ENCODE data around the gene TOP2B. TPM values are rescaled to one million over a fixed set of nuclear protein-coding genes. Genes with fewer than 3 reads are reported as not detected.
A peak's percentile ranks its signal among the peaks of the same experiment; 100 is the strongest.

Gene TOP2B
- total RNA-seq, 1 donor from 2014 or later: 20.0 TPM

GRCh38 chr3:25576831-25577454 lies 87.8 kb downstream of the TOP2B start:
- Histone ChIP-seq H3K9me3 (no peaks in the 10 kb centered on the region), H3K27ac (no peak overlapping the region), H3K4me3 (no peak overlapping the region), H3K27me3 (no peaks in the 10 kb centered on the region), H3K4me1 (no peaks in the 10 kb centered on the region), H3K36me3 (peaks cover 0 to 4% of the 10 kb centered on the region in 2 donors)
- intact Hi-C loops (cut with DNase I): no loop called here
- DNase-seq (ENCODE audit: low spot score in 2 of 2): no peak
- no peak for TF ChIP-seq CTCF (IDR thresholded peaks at IDR 0.05)

GRCh38 chr3:25576146-25576545 lies 88.6 kb downstream of the TOP2B start:
- TF ChIP-seq CTCF (IDR thresholded peaks at IDR 0.05): no peak
- DNase-seq (ENCODE audit: low spot score in 2 of 2): no peak
- H3K27ac ChIP-seq: no peak overlapping the region
- peaks cover 0 to 1% of the 10 kb centered on the region in 2 donors for H3K36me3 ChIP-seq
- H3K4me1 ChIP-seq: no peaks in the 10 kb centered on the region
- H3K4me3 ChIP-seq: no peak overlapping the region
- no peaks in the 10 kb centered on the region for H3K27me3 ChIP-seq
- intact Hi-C loops (cut with DNase I): no loop called here
- H3K9me3 ChIP-seq: no peaks in the 10 kb centered on the region

- no peaks in the 10 kb centered on the region for H3K27me3 ChIP-seq
- no peak for TF ChIP-seq CTCF (IDR thresholded peaks at IDR 0.05)
- intact Hi-C loops (cut with DNase I): no loop called here
- no peak overlapping the region for H3K27ac ChIP-seq
- H3K9me3 ChIP-seq: no peaks in the 10 kb centered on the region
- peaks cover 0 to 3% of the 10 kb centered on the region in 2 donors for H3K36me3 ChIP-seq
- H3K4me1 ChIP-seq: no peaks in the 10 kb centered on the region
- DNase-seq (ENCODE audit: low spot score in 2 of 2): no peak
- H3K4me3 ChIP-seq: no peak overlapping the region
Measured at GRCh38 chr3:25575001-25575400, 89.7 kb downstream of the TOP2B start.

GRCh38 chr3:25574172-25574765 lies 90.4 kb downstream of the TOP2B start:
- Histone ChIP-seq H3K4me1 (no peaks in the 10 kb centered on the region), H3K27ac (no peak overlapping the region), H3K4me3 (no peak overlapping the region), H3K27me3 (no peaks in the 10 kb centered on the region), H3K9me3 (no peaks in the 10 kb centered on the region), H3K36me3 (peaks cover 0 to 3% of the 10 kb centered on the region in 2 donors)
- DNase-seq (ENCODE audit: low spot score in 2 of 2): no peak
- intact Hi-C loops (cut with DNase I): no loop called here
- TF ChIP-seq CTCF (IDR thresholded peaks at IDR 0.05): no peak

- intact Hi-C loops (cut with DNase I): no loop called here
- H3K27ac ChIP-seq: peak overlapping the region in 1 of 2 donors; percentile 18
- TF ChIP-seq CTCF (IDR thresholded peaks at IDR 0.05): no peak
Measured at GRCh38 chr3:25573386-25574171, 91.1 kb downstream of the TOP2B start.

More at GRCh38 chr3:25573386-25574171, 91.1 kb downstream of the TOP2B start:
- Histone ChIP-seq H3K4me1 (no peaks in the 10 kb centered on the region), H3K27me3 (no peaks in the 10 kb centered on the region), H3K4me3 (no peak overlapping the region), H3K36me3 (peaks cover 0 to 3% of the 10 kb centered on the region in 2 donors), H3K9me3 (no peaks in the 10 kb centered on the region)
- no peak for DNase-seq (ENCODE audit: low spot score in 2 of 2)

All from ascending aorta (tissue), 2 donors.